H1 (cell line): Measurements from ENCODE around the gene LOXL1. TPM values are rescaled to one million over a fixed set of nuclear protein-coding genes. Genes with fewer than 3 reads are reported as not detected.

Experiments used
- CTCF ChIA-PET: fragments of 300-600 bp; sonication (Branson Sonifier 250); formaldehyde crosslinking; loops from one replicate; lab custom pipeline; 2021; ENCODE audit not compliant: partially characterized antibody; lab: Charles Lee
- POLR2A ChIA-PET: fragments of 300-600 bp; sonication (Branson Sonifier 250); formaldehyde crosslinking; loops from one replicate; lab custom pipeline; 2021; ENCODE audit warnings: inconsistent platforms; ENCODE audit not compliant: partially characterized antibody; lab: Charles Lee
- DNase-seq, 2 experiments: peaks; one replicate each; pipeline versions ENCODE4 v3.0.0 to v3.0.0-alpha.2; 2010 to 2022; ENCODE audit warnings: low spot score in 2 of 2, low read depth in 1 of 2, mixed read lengths in 1 of 2
- FAIRE-seq: peaks from 2 replicates; lab custom pipeline; 2011; peaks lifted over from hg19 to GRCh38; lab: Jason Lieb, UNC
- H2AFZ ChIP-seq: 2 replicates; pipeline ENCODE4 v1.8.1; 2012; ENCODE audit warnings: low read length, inconsistent platforms
- H2AK5ac ChIP-seq: 2 replicates; pipeline ENCODE4 v1.6.1; 2013; ENCODE audit warnings: low read depth, low read length
- H2BK120ac ChIP-seq: replicated peaks from 2 replicates; pipeline ENCODE3; 2013; ENCODE audit warnings: low read depth, low read length, inconsistent platforms
- H2BK12ac ChIP-seq: 2 replicates; pipeline ENCODE4 v1.6.1; 2013; ENCODE audit warnings: low read depth, low read length
- H2BK15ac ChIP-seq: 2 replicates; pipeline ENCODE4 v1.6.1; 2013; ENCODE audit warnings: low read length
- H2BK20ac ChIP-seq: 2 replicates; pipeline ENCODE4 v1.6.1; 2013; ENCODE audit warnings: low read length
- H2BK5ac ChIP-seq: 2 replicates; pipeline ENCODE4 v1.6.1; 2013; ENCODE audit warnings: low read depth, low read length
- H3K14ac ChIP-seq: 2 replicates; pipeline ENCODE4 v1.6.1; 2013; ENCODE audit warnings: inconsistent platforms; ENCODE audit not compliant: insufficient read length
- H3K18ac ChIP-seq: 2 replicates; pipeline ENCODE4 v1.6.1; 2013; ENCODE audit warnings: low read length; ENCODE audit errors: extremely low read depth
- H3K23ac ChIP-seq: 2 replicates; pipeline ENCODE4 v1.6.1; 2013; ENCODE audit warnings: inconsistent platforms; ENCODE audit not compliant: insufficient read length
- H3K23me2 ChIP-seq: 2 replicates; pipeline ENCODE4 v1.6.1; 2013; ENCODE audit warnings: low read depth, low read length
- H3K27ac ChIP-seq: 2 replicates; pipeline ENCODE4 v1.6.1; 2011; ENCODE audit warnings: low read depth, low read length, inconsistent platforms
- H3K27me3 ChIP-seq, 4 experiments: replicated peaks in 1 of 4; 1 replicate in 1 of 4; 2 replicates in 3 of 4; pipeline versions ENCODE4 v1.6.1 to v1.8.1; 2011 to 2013; ENCODE audit warnings: low read length in 3 of 4, mild to moderate bottlenecking in 3 of 4, inconsistent platforms in 2 of 4, mixed read lengths in 2 of 4, moderate library complexity in 1 of 4; ENCODE audit not compliant: control insufficient read depth in 3 of 4, insufficient read depth in 3 of 4; ENCODE audit errors: extremely low read depth in 1 of 4
- H3K36me3 ChIP-seq, 4 experiments: 2 replicates each; pipeline versions ENCODE4 v1.6.1 to v1.8.1; 2011 to 2013; ENCODE audit warnings: mild to moderate bottlenecking in 4 of 4, low read length in 3 of 4, moderate library complexity in 2 of 4, control low read depth in 1 of 4, inconsistent platforms in 1 of 4; ENCODE audit not compliant: insufficient read depth in 4 of 4, control insufficient read depth in 2 of 4
- H3K4ac ChIP-seq: replicated peaks from 2 replicates; pipeline ENCODE3; 2013; ENCODE audit warnings: low read length, low read depth, mixed read lengths, inconsistent platforms; ENCODE audit not compliant: insufficient read length
- H3K4me1 ChIP-seq, 4 experiments: replicated peaks in 1 of 4; 1 replicate in 1 of 4; 2 replicates in 3 of 4; pipeline versions ENCODE4 v1.6.1 to v1.8.1; 2011 to 2013; ENCODE audit warnings: low read length in 3 of 4, inconsistent platforms in 2 of 4, mixed read lengths in 1 of 4; ENCODE audit not compliant: insufficient read depth in 4 of 4, control insufficient read depth in 3 of 4
- H3K4me2 ChIP-seq, 2 experiments: 2 replicates each; pipeline versions ENCODE4 v1.6.1 to v1.8.1; 2011 to 2013; ENCODE audit warnings: low read depth in 2 of 2, low read length in 2 of 2, control low read depth in 1 of 2, inconsistent platforms in 1 of 2, mild to moderate bottlenecking in 1 of 2; ENCODE audit not compliant: insufficient read depth in 1 of 2
- H3K4me3 ChIP-seq, 4 experiments: fragments of 200-600, 300-600 bp in 1 of 4; sonication (generic), shearing (Covaris generic), sonication (Bioruptor Twin) in 1 of 4; 2 replicates each; pipeline versions ENCODE4 v1.5.1 to v1.8.1; 2011 to 2016; ENCODE audit warnings: low read length in 4 of 4, low read depth in 3 of 4, control low read depth in 2 of 4, inconsistent platforms in 2 of 4, mild to moderate bottlenecking in 2 of 4, mixed read lengths in 1 of 4, moderate library complexity in 1 of 4; ENCODE audit not compliant: insufficient read depth in 2 of 4; ENCODE audit errors: extremely low read depth in 1 of 4
- H3K56ac ChIP-seq: replicated peaks from 2 replicates; pipeline ENCODE3; 2013; ENCODE audit warnings: low read depth, mild to moderate bottlenecking, mixed read lengths, low read length, inconsistent platforms; ENCODE audit not compliant: insufficient read length
- H3K79me1 ChIP-seq: 2 replicates; pipeline ENCODE4 v1.6.1; 2013; ENCODE audit warnings: low read depth, low read length, control low read depth
- H3K79me2 ChIP-seq, 2 experiments: 2 replicates each; pipeline versions ENCODE4 v1.6.1 to v1.8.1; 2012 to 2013; ENCODE audit warnings: low read length in 2 of 2, mild to moderate bottlenecking in 2 of 2, inconsistent platforms in 1 of 2; ENCODE audit not compliant: insufficient read depth in 2 of 2, control insufficient read depth in 1 of 2
- H3K9ac ChIP-seq, 4 experiments: replicated peaks in 1 of 4; 1 replicate in 1 of 4; 2 replicates in 3 of 4; pipeline versions ENCODE4 v1.6.1 to v1.8.1; 2011 to 2013; ENCODE audit warnings: low read depth in 3 of 4, low read length in 3 of 4, control low read depth in 2 of 4, mild to moderate bottlenecking in 2 of 4, moderate library complexity in 2 of 4, inconsistent platforms in 1 of 4; ENCODE audit errors: extremely low read depth in 1 of 4
- H3K9me3 ChIP-seq, 2 experiments: 2 replicates each; pipeline versions ENCODE4 v1.6.1 to v1.8.1; 2012 to 2013; ENCODE audit warnings: mild to moderate bottlenecking in 2 of 2, moderate library complexity in 2 of 2, control low read depth in 1 of 2, inconsistent platforms in 1 of 2, low read depth in 1 of 2, low read length in 1 of 2, mixed read lengths in 1 of 2; ENCODE audit not compliant: insufficient read depth in 2 of 2
- H4K20me1 ChIP-seq, 2 experiments: replicated peaks in 1 of 2; 2 replicates each; pipeline versions ENCODE3 to v1.8.1; 2011 to 2013; ENCODE audit warnings: inconsistent platforms in 2 of 2, low read length in 2 of 2, mild to moderate bottlenecking in 1 of 2; ENCODE audit not compliant: insufficient read depth in 2 of 2, control insufficient read depth in 1 of 2
- H4K5ac ChIP-seq: 2 replicates; pipeline ENCODE4 v1.6.1; 2013; ENCODE audit warnings: low read length, low read depth, mixed read lengths, inconsistent platforms; ENCODE audit not compliant: insufficient read length
- H4K8ac ChIP-seq: 2 replicates; pipeline ENCODE4 v1.8.0; 2013; ENCODE audit warnings: mild to moderate bottlenecking, moderate library complexity, low read length, inconsistent platforms; ENCODE audit not compliant: insufficient read depth; ENCODE audit errors: extremely low read depth
- H4K91ac ChIP-seq: replicated peaks from 2 replicates; pipeline ENCODE3; 2013; ENCODE audit warnings: low read length, mixed read lengths, inconsistent platforms; ENCODE audit not compliant: insufficient read length
- BCL11A ChIP-seq, 2 experiments: IDR thresholded peaks; one replicate each; pipeline ENCODE4 v1.6.1; 2011; ENCODE audit warnings: low read depth in 2 of 2, low read length in 2 of 2, mild to moderate bottlenecking in 2 of 2
- CREB1 ChIP-seq: IDR thresholded peaks from 2 replicates; pipeline ENCODE4 v1.6.1; 2012; ENCODE audit warnings: inconsistent platforms
- CTBP2 ChIP-seq: IDR thresholded peaks from 2 replicates; pipeline ENCODE4 v1.7.0; 2011; ENCODE audit warnings: borderline replicate concordance, mild to moderate bottlenecking, moderate library complexity, mixed read lengths, low read length; ENCODE audit not compliant: insufficient read depth, insufficient read length
- EGR1 ChIP-seq: IDR thresholded peaks from 2 replicates; pipeline ENCODE4 v1.6.1; 2011; ENCODE audit warnings: low read depth, low read length, borderline replicate concordance
- EZH2 ChIP-seq: fragments of 200-600 bp; sonication (generic); IDR thresholded peaks from 2 replicates; pipeline ENCODE4 v1.7.1; 2012; ENCODE audit warnings: low read depth, mild to moderate bottlenecking, moderate library complexity, low read length, inconsistent platforms; ENCODE audit not compliant: severe bottlenecking
- GTF2F1 ChIP-seq: IDR thresholded peaks from 2 replicates; pipeline ENCODE4 v1.6.1; 2012; ENCODE audit warnings: low read depth, low read length, improper control_type of control experiment, borderline replicate concordance
- NRF1 ChIP-seq: IDR thresholded peaks from 2 replicates; pipeline ENCODE4 v1.6.1; 2011; ENCODE audit warnings: mild to moderate bottlenecking, low read depth, low read length, improper control_type of control experiment
- POLR2AphosphoS5 ChIP-seq: IDR thresholded peaks from 2 replicates; pipeline ENCODE4 v1.6.1; 2011; ENCODE audit warnings: low read depth, low read length
- RBBP5 ChIP-seq: IDR thresholded peaks from 2 replicates; pipeline ENCODE4 v1.7.1; 2012; ENCODE audit warnings: low read depth, mild to moderate bottlenecking, inconsistent platforms, low read length, moderate library complexity, borderline replicate concordance
- RFX5 ChIP-seq: IDR thresholded peaks from 2 replicates; pipeline ENCODE4 v1.6.1; 2011; ENCODE audit warnings: low read depth, low read length, improper control_type of control experiment, borderline replicate concordance
- SIRT6 ChIP-seq: IDR thresholded peaks from one replicate; pipeline ENCODE4 v1.7.1; 2012; ENCODE audit warnings: low read length, inconsistent platforms
- SP4 ChIP-seq: IDR thresholded peaks from 2 replicates; pipeline ENCODE4 v1.6.1; 2012; ENCODE audit warnings: low read length, inconsistent platforms
- TBP ChIP-seq: IDR thresholded peaks from 2 replicates; pipeline ENCODE4 v1.6.1; 2011; ENCODE audit warnings: low read depth, low read length, improper control_type of control experiment
- TCF12 ChIP-seq: IDR thresholded peaks from 2 replicates; pipeline ENCODE4 v1.6.1; 2011; ENCODE audit warnings: low read depth, mild to moderate bottlenecking, low read length
- TEAD4 ChIP-seq: IDR thresholded peaks from 2 replicates; pipeline ENCODE4 v1.6.1; 2012; ENCODE audit warnings: low read depth, low read length, inconsistent platforms, mixed read lengths
- WGBS, 2 experiments: shearing (Covaris generic) in 1 of 2; methylation state at CpG; one replicate each; pipeline versions ENCODE4 v1.1.6 to v1.1.7; 2013 to 2015; ENCODE audit warnings: low lambda C conversion rate in 2 of 2, mixed read lengths in 2 of 2, inconsistent platforms in 1 of 2, low coverage in 1 of 2, missing lambda C conversion rate in 1 of 2; ENCODE audit not compliant: insufficient replicate concordance in 2 of 2, insufficient coverage in 1 of 2, insufficient read length in 1 of 2; ENCODE audit errors: extremely low coverage in 1 of 2, missing lambda C conversion rate in 1 of 2; 5-methylcytosine and 5-hydroxymethylcytosine counted together
- polyA plus RNA-seq, 7 experiments: library from polyadenylated mRNA; depleted of rRNA in 3 of 7; stranded (reverse) in 5 of 7; unstranded in 2 of 7; fragments of >200 nt in 5 of 7; fragments of 200-250 nt in 2 of 7; gene quantifications; 1 replicate in 5 of 7; 2 replicates in 1 of 7; 4 replicates in 1 of 7; pipeline versions ENCODE4 v1.2.1 to v1.2.3, GENCODE V29; 2011 to 2013; ENCODE audit warnings: missing spikeins in 2 of 7, mixed read lengths in 2 of 7
- total RNA-seq: library from RNA; stranded (reverse); fragmentation: NEBNext Ultra II Directional; extraction: Animal tissue kit (Norgen Biotek cat#: 25700); gene quantifications from 2 replicates; pipeline ENCODE4 v1.2.1, GENCODE V29; 2021

The LOXL1 gene
- total and polyA plus RNA-seq, 2 of the 8 experiments (the other 6 are each of a cell fraction or from before 2014, with no cell fraction given): 8.1 to 14.4 TPM

DNA sequence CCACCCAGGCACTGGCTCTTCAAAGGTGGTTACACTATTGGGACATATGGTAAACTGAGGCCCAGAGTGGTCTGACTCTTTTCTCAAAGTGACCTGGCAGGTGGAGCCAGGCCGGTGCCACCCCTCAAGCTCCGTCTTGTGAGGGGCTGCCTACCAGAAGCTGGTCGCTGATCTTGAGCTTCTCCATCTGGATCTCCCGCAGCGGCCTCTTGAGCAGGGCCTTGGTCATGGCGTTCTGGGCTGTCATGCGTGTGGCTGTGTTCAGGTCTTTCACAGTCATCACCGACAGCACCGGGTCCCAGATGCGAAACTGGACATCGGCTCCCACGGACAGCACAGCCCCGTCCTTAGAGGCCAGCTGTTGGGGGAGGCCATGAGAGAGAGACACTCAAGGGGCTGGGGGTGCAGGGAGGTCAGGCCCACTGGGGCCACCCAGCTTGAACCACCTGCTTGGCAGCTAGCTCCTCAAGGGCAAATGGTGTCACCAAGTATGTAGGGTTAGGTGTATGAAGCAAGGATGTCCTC, 62.2 kb downstream of the LOXL1 start:
- no peaks in the 10 kb centered on the region for H3K79me1 ChIP-seq
- H4K91ac ChIP-seq: no peak overlapping the region
- H3K79me2 ChIP-seq: no peaks in the 10 kb centered on the region
- 91% methylated on average over 13 of the region's 13 CpGs; no CpG with 5 or more reads in 1 of the 2 experiments for WGBS, 2 experiments
- no peaks in the 10 kb centered on the region for H3K9me3 ChIP-seq
- H3K4me1 ChIP-seq: peaks cover 0 to 3% (median 0%) of the 10 kb centered on the region in 4 experiments; a peak in 2 of 7 replicates
- no peak overlapping the region for H3K56ac ChIP-seq
- no peak overlapping the region for H2BK120ac ChIP-seq
- H2AFZ ChIP-seq: no peak overlapping the region
- no peak overlapping the region for H2AK5ac ChIP-seq
- H2BK20ac ChIP-seq: no peak overlapping the region
- H3K36me3 ChIP-seq: no peaks in the 10 kb centered on the region
- DNase-seq (no peak), FAIRE-seq (no peak)
- H3K4me2 ChIP-seq: no peak overlapping the region
- H3K23ac ChIP-seq: no peak overlapping the region
- no peak overlapping the region for H2BK5ac ChIP-seq
- H2BK12ac ChIP-seq: no peak overlapping the region
- no peak overlapping the region for H3K27ac ChIP-seq
- peak overlapping the region in 1 of 4 experiments; percentile 29; a peak in 1 of 7 replicates for H3K9ac ChIP-seq
- peaks cover 0 to 3% of the 10 kb centered on the region in 2 experiments for H4K20me1 ChIP-seq
- peaks cover 2% of the 10 kb centered on the region; the same call in 1 of the 2 replicates for H3K23me2 ChIP-seq
- peaks cover 0 to 8% (median 1%) of the 10 kb centered on the region in 4 experiments; a peak in 1 of 7 replicates for H3K27me3 ChIP-seq
- CTCF ChIA-PET: interaction anchor here (0.7 to 11.4 kb wide), 7 partner anchors 15 to 332 kb away, joined by 3 to 167 read pairs (median 3); no protein-coding TSS in a partner anchor
- no peak overlapping the region for H3K14ac ChIP-seq
- H4K8ac ChIP-seq: peak overlapping the region; percentile 53
- H3K4ac ChIP-seq: no peak overlapping the region
- H3K18ac ChIP-seq: no peak overlapping the region
- POLR2A ChIA-PET: no interaction called here
- H4K5ac ChIP-seq: no peak overlapping the region
- H3K4me3 ChIP-seq: no peak overlapping the region
- H2BK15ac ChIP-seq: no peak overlapping the region
- TF ChIP-seq RBBP5 (no peak), TEAD4 (no peak), SIRT6 (no peak), BCL11A (IDR thresholded peaks at IDR 0.05; ENCODE audit: low read depth in 2 of 2, low read length in 2 of 2) (no peak), TCF12 (no peak), EZH2 (no peak), CTBP2 (no peak), TBP (no peak), SP4 (no peak), CREB1 (no peak), NRF1 (no peak), RFX5 (no peak), POLR2AphosphoS5 (no peak), EGR1 (no peak), GTF2F1 (no peak)
